BLaER1 treated with 17β-estradiol and CSF1 and Interleukin-3, amounts not matched to agents 10 nM and 100 nM (cell line): ENCODE measurements around the gene PCDHGA10.
"Not testable (repeated sequence)": the region's sequence is repeated elsewhere in the genome, so short reads cannot be mapped to it uniquely, and the experiment has no call there.

ENCODE experiments used
- H3K27ac ChIP-seq, 11 experiments: shearing (Covaris generic); formaldehyde crosslinking; 2 replicates each; pipeline ENCODE4 v1.8.1; 2022
- H3K27me3 ChIP-seq, 11 experiments: shearing (Covaris generic); formaldehyde crosslinking; 2 replicates each; pipeline ENCODE4 v1.8.1; 2022
- H3K36me3 ChIP-seq, 11 experiments: shearing (Covaris generic); formaldehyde crosslinking; 2 replicates each; pipeline ENCODE4 v1.8.1; 2022
- H3K4me1 ChIP-seq, 10 experiments: shearing (Covaris generic); formaldehyde crosslinking; 2 replicates each; pipeline ENCODE4 v1.8.1; 2022
- H3K4me2 ChIP-seq, 11 experiments: shearing (Covaris generic); formaldehyde crosslinking; 2 replicates each; pipeline ENCODE4 v1.8.1; 2022
- H3K4me3 ChIP-seq, 10 experiments: shearing (Covaris generic); formaldehyde crosslinking; 2 replicates each; pipeline ENCODE4 v1.8.1; 2022
- H3K9ac ChIP-seq, 11 experiments: shearing (Covaris generic); formaldehyde crosslinking; 2 replicates each; pipeline ENCODE4 v1.8.1; 2022
- H3K9me3 ChIP-seq, 11 experiments: shearing (Covaris generic); formaldehyde crosslinking; replicated peaks in 1 of 11; 2 replicates each; pipeline ENCODE4 v1.8.1; 2022
- H4K20me1 ChIP-seq, 11 experiments: shearing (Covaris generic); formaldehyde crosslinking; 2 replicates each; pipeline ENCODE4 v1.8.1; 2022
- Cebpa-rat ChIP-seq, 11 experiments: shearing (Covaris generic); IDR thresholded peaks; 2 replicates each; pipeline ENCODE4 v1.8.1; 2022

The PCDHGA10 gene

GRCh38 chr5:141389153-141390042, 23.4 kb upstream of the PCDHGA10 start:
- Histone ChIP-seq H4K20me1 (no peaks in the 10 kb centered on the region), H3K4me2 (peak overlapping the region in 3 of 11 experiments; percentile 29 to 46 (median 42); a peak in 6 of 22 replicates), H3K4me1 (peaks cover 0 to 14% (median 2%) of the 10 kb centered on the region in 10 experiments; a peak in 7 of 20 replicates), H3K9me3 (peaks cover 58 to 73% (median 66%) of the 10 kb centered on the region in 11 experiments), H3K36me3 (peaks cover 0 to 5% (median 0%) of the 10 kb centered on the region in 11 experiments; a peak in 1 of 22 replicates), H3K27me3 (no peaks in the 10 kb centered on the region; a peak in 1 of 22 replicates), H3K4me3 (no peak overlapping the region), H3K9ac (no peak overlapping the region), H3K27ac (peak overlapping the region in 1 of 11 experiments; percentile 44; a peak in 1 of 22 replicates)
- no peak for TF ChIP-seq Cebpa-rat (IDR thresholded peaks at IDR 0.05)

- Histone ChIP-seq H3K27me3 (no peaks in the 10 kb centered on the region; a peak in 1 of 22 replicates), H3K9ac (no peak within 1 kb of the TSS), H3K4me3 (0 out of 20 replicates have a peak within 1 kb of the TSS, but pooled peaks of 1 of the 10 experiments have one; percentile 8), H3K9me3 (peaks cover 57 to 75% (median 66%) of the 10 kb centered on the region in 11 experiments), H3K4me1 (peaks cover 0 to 14% (median 2%) of the 10 kb centered on the region in 10 experiments; a peak in 7 of 20 replicates), H3K4me2 (no peak within 1 kb of the TSS), H4K20me1 (no peaks in the 10 kb centered on the region), H3K27ac (no peak within 1 kb of the TSS), H3K36me3 (peaks cover 0 to 5% (median 0%) of the 10 kb centered on the region in 11 experiments; a peak in 1 of 22 replicates)
- no peak for TF ChIP-seq Cebpa-rat (IDR thresholded peaks at IDR 0.05)
Observed at GRCh38 chr5:141392429-141393198, 20.2 kb upstream of the PCDHGA10 start, which contains the start of gene PCDHGA8. Gene PCDHGA8 (plus strand): TSS chr5:141392633. CDS start chr5:141392814, 181 bp downstream.

GRCh38 chr5:141393267-141393666, 19.5 kb upstream of the PCDHGA10 start:
- Histone ChIP-seq H3K27ac (no peak overlapping the region), H3K4me2 (no peak overlapping the region), H3K36me3 (peaks cover 0 to 5% (median 0%) of the 10 kb centered on the region in 11 experiments; a peak in 1 of 22 replicates), H3K9ac (no peak overlapping the region), H3K4me1 (peaks cover 0 to 14% (median 2%) of the 10 kb centered on the region in 10 experiments; a peak in 7 of 20 replicates), H3K9me3 (peaks cover 58 to 78% (median 66%) of the 10 kb centered on the region in 11 experiments), H3K4me3 (0 out of 20 replicates have a peak overlapping the region, but pooled peaks of 1 of the 10 experiments have one; percentile 8), H3K27me3 (no peaks in the 10 kb centered on the region; a peak in 1 of 22 replicates), H4K20me1 (no peaks in the 10 kb centered on the region)
- TF ChIP-seq Cebpa-rat (IDR thresholded peaks at IDR 0.05): no peak

GRCh38 chr5:141394401-141395187, 18.2 kb upstream of the PCDHGA10 start:
- not testable (repeated sequence) for H3K9ac ChIP-seq, H3K27ac ChIP-seq, H3K27me3 ChIP-seq, H4K20me1 ChIP-seq, H3K4me3 ChIP-seq, H3K36me3 ChIP-seq, H3K4me2 ChIP-seq
- Histone ChIP-seq H3K4me1 (peaks cover 0 to 14% (median 2%) of the 10 kb centered on the region in 10 experiments; a peak in 7 of 20 replicates), H3K9me3 (peaks cover 57 to 78% (median 66%) of the 10 kb centered on the region in 11 experiments)

- not testable (repeated sequence) for H3K27ac ChIP-seq, H4K20me1 ChIP-seq, H3K4me2 ChIP-seq, H3K4me3 ChIP-seq, H3K27me3 ChIP-seq, H3K36me3 ChIP-seq, H3K9ac ChIP-seq, H3K4me1 ChIP-seq
- H3K9me3 ChIP-seq: peaks cover 60 to 81% (median 67%) of the 10 kb centered on the region in 11 experiments
Observed at GRCh38 chr5:141397756-141398551, 14.8 kb upstream of the PCDHGA10 start, which contains the start of gene PCDHGB5. Gene PCDHGB5 (plus strand): TSS chr5:141397947. CDS start chr5:141398128, 181 bp downstream.

GRCh38 chr5:141398608-141399007, 14.2 kb upstream of the PCDHGA10 start:
- no peaks in the 10 kb centered on the region for H3K27me3 ChIP-seq
- no peak overlapping the region for H3K4me3 ChIP-seq
- TF ChIP-seq Cebpa-rat (IDR thresholded peaks at IDR 0.05): no peak
- H3K27ac ChIP-seq: no peak overlapping the region
- no peaks in the 10 kb centered on the region for H4K20me1 ChIP-seq
- H3K4me2 ChIP-seq: no peak overlapping the region
- H3K36me3 ChIP-seq: no peaks in the 10 kb centered on the region
- H3K9me3 ChIP-seq: peaks cover 58 to 81% (median 66%) of the 10 kb centered on the region in 11 experiments
- H3K4me1 ChIP-seq: no peaks in the 10 kb centered on the region
- no peak overlapping the region for H3K9ac ChIP-seq

GRCh38 chr5:141399555-141400258, 13.1 kb upstream of the PCDHGA10 start:
- H4K20me1 ChIP-seq: no peaks in the 10 kb centered on the region
- no peaks in the 10 kb centered on the region for H3K4me1 ChIP-seq
- 0 out of 20 replicates have a peak overlapping the region, but pooled peaks of 1 of the 10 experiments have one; percentile 7 for H3K4me3 ChIP-seq
- no peak overlapping the region for H3K27ac ChIP-seq
- H3K4me2 ChIP-seq: no peak overlapping the region
- H3K9ac ChIP-seq: no peak overlapping the region
- no peak for TF ChIP-seq Cebpa-rat (IDR thresholded peaks at IDR 0.05)
- H3K27me3 ChIP-seq: no peaks in the 10 kb centered on the region
- peaks cover 47 to 81% (median 59%) of the 10 kb centered on the region in 11 experiments for H3K9me3 ChIP-seq
- no peaks in the 10 kb centered on the region for H3K36me3 ChIP-seq
